Heart left ventricle (tissue), 16 donors: ENCODE data around the gene FAM131A. TPM values are rescaled to one million over a fixed set of nuclear protein-coding genes. Genes with fewer than 3 reads are reported as not detected.

ENCODE experiments used
- ATAC-seq, 4 donors: fragments of 200-7000 bp; cut with Tn5 transposase; one replicate each; pipeline ENCODE4 v1.9.1; 2020 to 2022; ENCODE audit warnings: moderate library complexity in 4 of 4, mild to moderate bottlenecking in 3 of 4, moderate number of reproducible peaks in 1 of 4
- DNase-seq, 5 donors: peaks; one replicate each; pipeline ENCODE4 v3.0.0-alpha.2; 2020
- H3K27ac ChIP-seq, 12 donors: fragments of 200-600 bp; sonication (generic) in 4 of 12; one replicate each; pipeline versions ENCODE4 v1.5.0 to v1.8.0; 2016 to 2022; ENCODE audit warnings: mild to moderate bottlenecking in 2 of 12
- H3K27me3 ChIP-seq, 9 donors: fragments of 200-600 bp; sonication (generic) in 2 of 9; one replicate each; pipeline versions ENCODE4 v1.5.1 to v1.8.0; 2016 to 2022; ENCODE audit warnings: mild to moderate bottlenecking in 3 of 9
- H3K36me3 ChIP-seq, 9 donors: fragments of 200-600 bp; sonication (generic) in 2 of 9; one replicate each; pipeline versions ENCODE4 v1.5.0 to v1.8.0; 2018 to 2022; ENCODE audit warnings: mild to moderate bottlenecking in 2 of 9
- H3K4me1 ChIP-seq, 12 donors: fragments of 200-600 bp; sonication (generic) in 4 of 12; one replicate each; pipeline versions ENCODE4 v1.5.0 to v1.8.0; 2016 to 2022; ENCODE audit warnings: mild to moderate bottlenecking in 3 of 12
- H3K4me3 ChIP-seq, 12 donors: fragments of 200-600 bp; sonication (generic) in 4 of 12; one replicate each; pipeline versions ENCODE4 v1.5.0 to v1.8.0; 2017 to 2022; ENCODE audit warnings: mild to moderate bottlenecking in 9 of 12, moderate library complexity in 4 of 12
- H3K9me3 ChIP-seq, 12 donors: fragments of 200-600 bp; sonication (generic) in 4 of 12; one replicate each; pipeline versions ENCODE4 v1.5.0 to v1.8.0; 2016 to 2022; ENCODE audit warnings: mild to moderate bottlenecking in 1 of 12
- CTCF ChIP-seq, 12 donors: fragments of 200-600 bp; sonication (generic) in 4 of 12; IDR thresholded peaks; one replicate each; pipeline versions ENCODE4 v1.5.0 to v1.8.0; 2018 to 2022; ENCODE audit warnings: antibody characterized with exemption in 12 of 12, mild to moderate bottlenecking in 5 of 12
- POLR2A ChIP-seq, 2 donors: fragments of 450-650 bp; IDR thresholded peaks; one replicate each; pipeline ENCODE4 v1.6.1; 2017; ENCODE audit warnings: antibody characterized with exemption in 2 of 2, mild to moderate bottlenecking in 2 of 2, moderate library complexity in 2 of 2
- WGBS, 4 donors: extraction: QIAGEN DNeasy Blood & Tissue Kit in 2 of 4; methylation state at CpG; one replicate each; pipeline versions ENCODE4 v1.1.5 to v1.1.7; 2013 to 2018; 5-methylcytosine and 5-hydroxymethylcytosine counted together
- intact Hi-C, 10 donors: fragments of 100-400 bp; cut with DNase I; formaldehyde crosslinking; loops; one replicate each; pipeline versions ENCODE4 v1.11.1 to v1.14.2; 2022
- polyA plus RNA-seq, 2 donors: library from polyadenylated mRNA; stranded (reverse); fragments of 200-250 nt; gene quantifications; one replicate each; pipeline ENCODE4 v1.2.3, GENCODE V29; 2013
- total RNA-seq, 9 donors: library from RNA; depleted of rRNA in 2 of 9; stranded (reverse); fragments of >200 nt in 2 of 9; fragmentation: NEBNext Ultra II Directional in 3 of 9; extraction: Animal tissue kit (Norgen Biotek cat#: 25700) in 3 of 9; gene quantifications; one replicate each; pipeline versions ENCODE4 v1.1.0 to v1.2.4, GENCODE V29; 2016 to 2023
- donor health status: ischemic (EF 13 %, LVEDD 7.1; RV severe dilation, severe dysfunction).
- donor health status: healthy with polysubstance abuse.
- donor health status: DM: no; HTN: yes; CAD: no.
- donor health status: DM: no; HTN: no; CAD: no.
- donor health status: ischemic (EF 25% LVEDD 6.9; RV normal size, moderate dysfunction).
- donor health status: ischemic (EF 25% LVEDD 5.7; RV mildly dilated, moderate dysfunction).
- donor health status: healthy.
- donor health status: DM: yes; HTN: yes; CAD: no.
- donor health status: ischemic (EF 35%, LVEDD 5.7; RV mildly dilated, moderate dysfunction).
- donor health status: nonischemic (EF 11% LVEDD 7.7; RV severe dilation, severe dysfunction).
- donor health status: DM: yes; HTN: yes; CAD: no.
- donor health status: PGD.
- donor health status: ischemic (EF 29% LVEDD 5.4; RV normal size, mild dysfunction).
- donor health status: nonischemic (EF 23%, LVEDD 6.1; RV moderate dilation, normal function).

The FAM131A gene
- total and polyA plus RNA-seq, 11 donors = 21.9 to 53.2 (median 30.9) TPM

- H3K9me3 ChIP-seq = no peaks in the 10 kb centered on the region
- TF ChIP-seq POLR2A (IDR thresholded peaks at IDR 0.05) (no peak), CTCF (IDR thresholded peaks at IDR 0.05) (no peak)
- H3K4me1 ChIP-seq = peaks cover 0 to 31% (median 22%) of the 10 kb centered on the region in 12 donors
- 0 to 1% (median 0%) methylated on average over 22 to 38 of the region's 38 CpGs for WGBS, 4 donors
- H3K36me3 ChIP-seq = peaks cover 0 to 27% (median 24%) of the 10 kb centered on the region in 9 donors
- no peaks in the 10 kb centered on the region for H3K27me3 ChIP-seq
- intact Hi-C loops = loop anchor here in 3 of 10 donors (2.0 to 10.0 kb wide), 5 partner anchors 47 to 415 kb away; partner anchors contain the start of gene EIF4G1 (in 2 of the 3)
- DNase-seq (peak; percentile 64 to 79 (median 76)), ATAC-seq (peak; percentile 24 to 50 (median 48))
- H3K4me3 ChIP-seq = peak overlapping the region; percentile 63 to 100 (median 91)
- peak overlapping the region; percentile 97 to 100 (median 100) for H3K27ac ChIP-seq
Observed at GRCh38 chr3:184361932-184362667, 24.7 kb downstream of the FAM131A start.

GRCh38 chr3:184362668-184363546 is 25.5 kb downstream of the FAM131A start:
- WGBS, 4 donors = 0% methylated on average over 43 to 68 of the region's 68 CpGs
- peaks cover 0 to 33% (median 30%) of the 10 kb centered on the region in 9 donors for H3K36me3 ChIP-seq
- H3K27ac ChIP-seq = peak overlapping the region; percentile 97 to 100 (median 100)
- intact Hi-C loops = loop anchor here in 3 of 10 donors (2.0 to 10.0 kb wide), 5 partner anchors 48 to 414 kb away; partner anchors contain the start of gene EIF4G1 (in 2 of the 3)
- no peaks in the 10 kb centered on the region for H3K9me3 ChIP-seq
- H3K27me3 ChIP-seq = no peaks in the 10 kb centered on the region
- DNase-seq = peak; percentile 95 to 97 (median 97)
- peak overlapping the region; percentile 63 to 100 (median 91) for H3K4me3 ChIP-seq
- peaks cover 0 to 31% (median 22%) of the 10 kb centered on the region in 12 donors for H3K4me1 ChIP-seq
- ATAC-seq = peak; percentile 77 to 85 (median 79)
- peak in 11 of 12 donors; percentile 35 to 80 (median 63) for TF ChIP-seq CTCF (IDR thresholded peaks at IDR 0.05)
- peak in 1 of 2 donors; percentile 83 for TF ChIP-seq POLR2A (IDR thresholded peaks at IDR 0.05)

GRCh38 chr3:184366619-184367289 is 29.4 kb downstream of the FAM131A start:
- TF ChIP-seq POLR2A (IDR thresholded peaks at IDR 0.05) = no peak
- TF ChIP-seq CTCF (IDR thresholded peaks at IDR 0.05) = no peak
- no peak for ATAC-seq
- Histone ChIP-seq H3K27me3 (no peaks in the 10 kb centered on the region), H3K27ac (no peak overlapping the region), H3K9me3 (no peaks in the 10 kb centered on the region), H3K4me1 (peaks cover 0 to 43% (median 24%) of the 10 kb centered on the region in 12 donors), H3K4me3 (no peak overlapping the region), H3K36me3 (peaks cover 0 to 56% (median 45%) of the 10 kb centered on the region in 9 donors)
- DNase-seq = no peak
- 88 to 94% (median 91%) methylated on average over 5 of the region's 5 CpGs for WGBS, 4 donors
- intact Hi-C loops = loop anchor here in 2 of 10 donors (10.0 kb wide), 2 partner anchors 52 to 408 kb away; partner anchors contain the start of gene EIF4G1 (in 1 of the 2)
